Psoas muscle (tissue), 8 donors: ENCODE data around the gene DRC1. TPM values are rescaled to one million over a fixed set of nuclear protein-coding genes. Genes with fewer than 3 reads are reported as not detected.

Experiments used
- ATAC-seq, 4 donors: fragments of 200-7000 bp; cut with Tn5 transposase; one replicate each; pipeline ENCODE4 v1.9.1; 2020; ENCODE audit warnings: moderate library complexity in 3 of 4, mild to moderate bottlenecking in 2 of 4
- DNase-seq, 2 donors: peaks; one replicate each; pipeline ENCODE4 v3.0.0-alpha.2; 2020
- H3K27ac ChIP-seq: fragments of 200-600 bp; one replicate; pipeline ENCODE4 v1.8.0; 2022
- H3K27me3 ChIP-seq, 3 donors: fragments of 200-600 bp in 1 of 3; one replicate each; pipeline versions ENCODE4 v1.6.1 to v1.8.0; 2013 to 2022; ENCODE audit warnings: low read length in 2 of 3, mild to moderate bottlenecking in 2 of 3, moderate library complexity in 1 of 3; ENCODE audit not compliant: insufficient read depth in 3 of 3
- H3K36me3 ChIP-seq, 2 donors: fragments of 200-600 bp in 1 of 2; one replicate each; pipeline versions ENCODE4 v1.6.1 to v1.8.0; 2013 to 2022; ENCODE audit warnings: low read depth in 1 of 2, mild to moderate bottlenecking in 1 of 2, moderate library complexity in 1 of 2; ENCODE audit not compliant: insufficient read depth in 1 of 2
- H3K4me1 ChIP-seq: fragments of 200-600 bp; one replicate; pipeline ENCODE4 v1.8.0; 2022
- H3K4me3 ChIP-seq: fragments of 200-600 bp; one replicate; pipeline ENCODE4 v1.8.0; 2022; ENCODE audit warnings: mild to moderate bottlenecking
- H3K9me3 ChIP-seq: fragments of 200-600 bp; one replicate; pipeline ENCODE4 v1.8.0; 2022
- WGBS, 3 donors: extraction: QIAGEN DNeasy Blood & Tissue Kit; methylation state at CpG; one replicate each; pipeline versions ENCODE4 v1.1.6 to v1.1.7; 2013; 5-methylcytosine and 5-hydroxymethylcytosine counted together
- intact Hi-C, 2 donors: fragments of 100-400 bp; cut with DNase I; formaldehyde crosslinking; loops; one replicate each; pipeline versions ENCODE4 v1.11.0 to v1.14.2; 2022
- polyA plus RNA-seq, 3 donors: library from polyadenylated mRNA; stranded (reverse); fragments of 200-250 nt; gene quantifications; one replicate each; pipeline ENCODE4 v1.2.3, GENCODE V29; 2013
- total RNA-seq, 4 donors: library from RNA; stranded (reverse); fragmentation: NEBNext Ultra II Directional in 2 of 4; extraction: Animal tissue kit (Norgen Biotek cat#: 25700) in 2 of 4; gene quantifications; one replicate each; pipeline versions ENCODE4 v1.2.1 to v1.2.4, GENCODE V29; 2021 to 2023
- TF ChIP-seq, protein P1 (sequence below): fragments of 200-600 bp; IDR thresholded peaks from one replicate; pipeline ENCODE4 v1.8.0; 2022; ENCODE audit warnings: antibody characterized with exemption
- donor health status: healthy with polysubstance abuse.
- donor health status: DM: no; HTN: no; CAD: no; lungs with moderate emphysema.
- donor health status: Bipolar disorder and iron deficiency.
- donor health status: healthy.
- donor health status: DM: yes; HTN: yes; CAD: no.
- donor health status: DM: no; HTN: no; CAD: no.
- donor health status: DM: no; HTN: no; CAD: no.
- donor health status: DM: yes; HTN: yes; CAD: no.

Gene DRC1
- total and polyA plus RNA-seq, 7 donors: 0.04 to 0.15 (median 0.08) TPM; not detected in 3

DNA sequence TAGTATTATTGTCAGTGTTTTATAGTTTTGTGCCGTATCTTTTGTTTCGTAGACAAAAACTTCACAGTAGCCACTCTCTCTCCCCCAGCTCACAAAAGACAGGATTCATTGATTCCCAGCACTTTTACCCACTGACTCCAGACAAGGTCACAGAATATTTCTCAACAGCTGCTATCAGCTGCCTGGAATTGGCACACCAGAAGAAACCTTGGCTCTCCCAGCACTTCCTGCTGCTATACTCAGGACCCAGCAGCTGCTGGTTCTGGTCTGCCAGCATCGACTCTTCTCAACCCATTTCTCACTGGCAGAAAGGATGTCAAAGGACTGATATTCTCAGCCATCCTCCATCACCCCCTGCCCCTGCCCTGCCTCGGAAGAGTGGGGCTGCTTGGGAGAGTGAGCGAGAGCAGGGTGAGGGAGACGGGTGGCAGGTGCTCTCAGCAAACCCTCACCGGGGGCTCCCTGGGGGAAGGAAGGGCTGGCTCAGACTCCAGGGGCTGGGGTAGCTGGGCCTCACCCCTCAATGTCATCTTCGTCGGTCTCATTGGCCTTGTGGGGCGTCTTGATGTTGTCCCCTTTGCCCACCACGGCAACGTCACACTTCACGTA lies 82.3 kb downstream of the DRC1 start:
- intact Hi-C loops: no loop called here
- Histone ChIP-seq H3K9me3 (no peaks in the 10 kb centered on the region), H3K27ac (peak overlapping the region; percentile 73), H3K4me3 (peak overlapping the region; percentile 28), H3K27me3 (no peaks in the 10 kb centered on the region), H3K4me1 (peaks cover 30% of the 10 kb centered on the region), H3K36me3 (no peaks in the 10 kb centered on the region)
- 26 to 40% (median 35%) methylated on average over 13 of the region's 13 CpGs for WGBS, 3 donors
- TF ChIP-seq, protein P1, sequence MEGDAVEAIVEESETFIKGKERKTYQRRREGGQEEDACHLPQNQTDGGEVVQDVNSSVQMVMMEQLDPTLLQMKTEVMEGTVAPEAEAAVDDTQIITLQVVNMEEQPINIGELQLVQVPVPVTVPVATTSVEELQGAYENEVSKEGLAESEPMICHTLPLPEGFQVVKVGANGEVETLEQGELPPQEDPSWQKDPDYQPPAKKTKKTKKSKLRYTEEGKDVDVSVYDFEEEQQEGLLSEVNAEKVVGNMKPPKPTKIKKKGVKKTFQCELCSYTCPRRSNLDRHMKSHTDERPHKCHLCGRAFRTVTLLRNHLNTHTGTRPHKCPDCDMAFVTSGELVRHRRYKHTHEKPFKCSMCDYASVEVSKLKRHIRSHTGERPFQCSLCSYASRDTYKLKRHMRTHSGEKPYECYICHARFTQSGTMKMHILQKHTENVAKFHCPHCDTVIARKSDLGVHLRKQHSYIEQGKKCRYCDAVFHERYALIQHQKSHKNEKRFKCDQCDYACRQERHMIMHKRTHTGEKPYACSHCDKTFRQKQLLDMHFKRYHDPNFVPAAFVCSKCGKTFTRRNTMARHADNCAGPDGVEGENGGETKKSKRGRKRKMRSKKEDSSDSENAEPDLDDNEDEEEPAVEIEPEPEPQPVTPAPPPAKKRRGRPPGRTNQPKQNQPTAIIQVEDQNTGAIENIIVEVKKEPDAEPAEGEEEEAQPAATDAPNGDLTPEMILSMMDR: no peak
- peak; percentile 85 to 92 (median 87) for ATAC-seq
- DNase-seq: no peak

DNA sequence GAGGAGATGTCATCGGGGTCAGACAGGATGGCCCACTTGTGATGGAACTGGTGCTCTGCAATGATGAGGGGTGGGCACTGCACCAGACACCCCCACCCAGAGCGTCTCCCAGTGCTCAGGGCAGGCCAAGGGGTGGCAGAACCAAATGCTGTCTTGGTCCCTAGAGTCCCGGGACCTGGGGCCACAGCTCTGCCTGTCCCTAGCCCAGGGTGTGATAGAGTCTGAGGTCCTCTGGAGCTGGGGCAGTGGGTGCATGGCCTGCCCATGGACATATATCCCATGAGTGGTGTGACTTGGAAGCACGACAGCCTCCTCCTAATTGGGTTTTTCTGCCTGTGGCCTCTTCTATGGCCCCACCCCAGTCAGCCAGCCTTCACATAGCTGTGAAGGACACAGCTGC lies 82.9 kb downstream of the DRC1 start:
- intact Hi-C loops: no loop called here
- peak in 1 of 4 donors; percentile 3 for ATAC-seq
- 65 to 76% (median 69%) methylated on average over 4 of the region's 4 CpGs for WGBS, 3 donors
- no peaks in the 10 kb centered on the region for H3K36me3 ChIP-seq
- peak in 1 of 2 donors; percentile 21 for DNase-seq
- no peaks in the 10 kb centered on the region for H3K27me3 ChIP-seq
- no peak overlapping the region for H3K4me3 ChIP-seq
- H3K27ac ChIP-seq: peak overlapping the region; percentile 73
- H3K4me1 ChIP-seq: peaks cover 30% of the 10 kb centered on the region
- TF ChIP-seq, protein P1: no peak
- no peaks in the 10 kb centered on the region for H3K9me3 ChIP-seq

DNA sequence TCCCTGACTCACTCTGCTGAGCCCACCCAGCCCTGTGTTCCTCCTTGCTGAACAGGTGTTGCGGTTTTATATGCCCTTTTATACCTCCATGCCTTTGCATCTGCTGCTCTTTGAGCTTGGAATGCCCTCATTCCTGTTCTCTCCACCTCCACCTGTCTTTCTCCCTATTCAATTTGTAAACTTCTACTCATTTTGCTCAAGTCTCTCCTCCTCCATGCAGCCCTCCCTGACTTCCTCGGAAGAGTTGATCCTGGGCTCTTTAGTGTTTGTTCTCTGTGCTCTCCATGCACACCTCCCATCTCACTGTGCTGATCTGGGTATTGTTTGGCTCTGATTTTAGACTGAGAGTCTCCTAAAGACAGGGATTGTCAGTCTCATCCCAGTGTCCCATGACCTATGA lies 83.4 kb downstream of the DRC1 start:
- Histone ChIP-seq H3K36me3 (no peaks in the 10 kb centered on the region), H3K4me1 (peaks cover 30% of the 10 kb centered on the region), H3K4me3 (no peak overlapping the region), H3K9me3 (no peaks in the 10 kb centered on the region), H3K27ac (no peak overlapping the region), H3K27me3 (no peaks in the 10 kb centered on the region)
- TF ChIP-seq, protein P1: no peak
- intact Hi-C loops: no loop called here
- WGBS, 3 donors: 86 to 92% (median 90%) methylated on average over 2 of the region's 2 CpGs
- DNase-seq (no peak), ATAC-seq (no peak)

DNA sequence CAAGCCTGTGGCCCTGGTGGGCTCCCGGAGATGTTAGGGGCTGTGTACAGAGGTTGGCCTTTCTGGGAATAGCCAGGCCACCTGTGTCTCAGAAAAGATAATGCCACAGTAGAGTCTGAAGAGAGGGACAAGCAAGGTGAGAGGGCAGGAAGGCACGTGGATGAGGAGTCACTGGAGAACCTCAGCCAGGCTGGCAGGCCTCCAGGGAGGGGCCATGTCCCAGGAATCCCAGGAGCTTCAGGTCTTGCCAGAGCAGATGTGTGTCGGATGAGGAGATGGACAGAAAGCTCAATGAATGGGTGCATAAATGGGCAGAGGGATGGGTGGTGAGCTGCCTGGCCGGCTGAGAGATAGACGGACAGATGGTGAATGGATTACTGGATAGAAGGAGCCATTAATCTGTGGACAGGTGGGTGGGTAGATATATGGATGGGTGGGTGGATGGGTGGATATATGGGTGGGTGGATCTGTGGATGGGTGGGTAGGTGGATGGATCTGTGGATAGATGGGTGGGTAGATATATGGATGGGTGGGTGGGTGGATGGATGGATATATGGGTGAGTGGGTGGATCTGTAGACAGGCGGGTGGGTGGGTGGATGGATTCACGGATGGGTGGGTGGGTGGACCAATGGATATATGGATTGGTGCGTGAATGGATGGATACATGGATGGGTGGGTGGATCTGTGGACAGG lies 84.2 kb downstream of the DRC1 start:
- DNase-seq (peak in 1 of 2 donors; percentile 47), ATAC-seq (no peak)
- Histone ChIP-seq H3K4me3 (no peak overlapping the region), H3K36me3 (no peaks in the 10 kb centered on the region), H3K4me1 (peaks cover 30% of the 10 kb centered on the region), H3K9me3 (no peaks in the 10 kb centered on the region), H3K27ac (no peak overlapping the region), H3K27me3 (no peaks in the 10 kb centered on the region)
- WGBS, 3 donors: 85 to 95% (median 85%) methylated on average over 8 of the region's 8 CpGs
- intact Hi-C loops: no loop called here
- TF ChIP-seq, protein P1: no peak
